ENCODE results near the gene CIITA. TPM values are rescaled to one million over a fixed set of nuclear protein-coding genes. Genes with fewer than 3 reads are reported as not detected.

CIITA gene
- total and polyA plus RNA-seq, 9 of the 15 experiments (the other 6 are each of a cell fraction or from before 2014, with no cell fraction given), result 0.01 to 0.20 (median 0.11) TPM; not detected in 4

- TF ChIP-seq CHAMP1 (IDR thresholded peaks at IDR 0.05) (no peak), HMG20B (CRISPR knock-in tag; IDR thresholded peaks at IDR 0.05) (no peak), HDAC8 (tag; IDR thresholded peaks at IDR 0.05) (peak; percentile 34; the same call in 1 of the 2 replicates), XRCC4 (IDR thresholded peaks at IDR 0.05; ENCODE audit: extremely low read depth, insufficient read depth, insufficient read length) (no peak), PHB2 (IDR thresholded peaks at IDR 0.05; ENCODE audit: low read depth) (no peak), RBFOX2 (IDR thresholded peaks at IDR 0.05; ENCODE audit: low read depth, low read length) (peak; percentile 84), POLR2H (tag; IDR thresholded peaks at IDR 0.05; ENCODE audit: low read depth) (no peak), ARID4B (CRISPR knock-in tag; IDR thresholded peaks at IDR 0.05) (peak; percentile 78; the same call in 1 of the 2 replicates), TAF15 (IDR thresholded peaks at IDR 0.05; ENCODE audit: low read depth, low read length) (no peak), AFF4 (CRISPR knock-in tag; IDR thresholded peaks at IDR 0.05) (0 out of 2 replicates have a peak, but pooled peaks have one; percentile 71), CCAR2 (IDR thresholded peaks at IDR 0.05; ENCODE audit: low read depth, low read length) (no peak), ZNF436 (CRISPR knock-in tag; IDR thresholded peaks at IDR 0.05) (no peak), RAD21 (CRISPR knock-in tag; conservative IDR thresholded peaks at IDR 0.05 in 1 of 2, IDR thresholded peaks at IDR 0.05 in 1 of 2) (no peak), ESRRB (CRISPR knock-in tag; IDR thresholded peaks at IDR 0.05; ENCODE audit: borderline replicate concordance) (no peak)
Observed at GRCh38 chr16:10944249-10945064, 67.5 kb downstream of the CIITA start, which contains the start of gene CLEC16A (continued).
